K562 (cell line): ENCODE measurements around the gene SECISBP2. TPM values are rescaled to one million over a fixed set of nuclear protein-coding genes. Genes with fewer than 3 reads are reported as not detected.

Experiments
- ATAC-seq: fragments of 200-7000 bp; cut with Tn5 transposase; 3 replicates; pipeline ENCODE4 v1.9.1; 2020; ENCODE audit warnings: moderate library complexity
- BruUV-seq: library from RNA; stranded (reverse); fragments of 400-500 nt; replicated peaks from 2 replicates; lab custom pipeline; 2021; lab: Mats Ljungman, UMichigan
- CTCF ChIA-PET: fragments of 300-600 bp; formaldehyde crosslinking; extraction: SDS; loops from one replicate; lab custom pipeline; 2021; ENCODE audit warnings: low intra/inter-chr PET ratio; lab: Yijun Ruan, JAX
- POLR2A ChIA-PET: fragments of 300-600, 350-650 bp; sonication (Branson Sonifier 250); formaldehyde crosslinking; extraction: SDS; loops from one replicate; lab custom pipeline; 2021; ENCODE audit warnings: antibody characterized with exemption, inconsistent platforms; lab: Yijun Ruan, JAX
- DNase-seq, 4 experiments: peaks; one replicate each; pipeline versions ENCODE4 v3.0.0 to v3.0.0-alpha.2; 2011 to 2018; ENCODE audit warnings: low spot score in 3 of 4, mixed read lengths in 3 of 4; ENCODE audit errors: extremely low read depth in 1 of 4
- FAIRE-seq: peaks from 2 replicates; lab custom pipeline; 2011; peaks lifted over from hg19 to GRCh38; lab: Jason Lieb, UNC
- H2AFZ ChIP-seq: 2 replicates; pipeline ENCODE4 v1.6.0; 2011; ENCODE audit warnings: low read depth, low read length, control low read depth, inconsistent platforms
- H3K27ac ChIP-seq: fragments of 200-600 bp; 3 replicates; pipeline ENCODE4 v1.8.0; 2011; ENCODE audit warnings: low read depth, mild to moderate bottlenecking, control low read depth, inconsistent platforms, low read length, moderate library complexity, mixed read lengths; ENCODE audit errors: extremely low read depth
- H3K27me3 ChIP-seq, 2 experiments: fragments of 300-600 bp in 1 of 2; 2 replicates in 1 of 2; 3 replicates in 1 of 2; pipeline versions ENCODE4 v1.6.0 to v1.8.0; 2011; ENCODE audit warnings: inconsistent platforms in 2 of 2, low read length in 2 of 2, mild to moderate bottlenecking in 1 of 2, mixed read lengths in 1 of 2, moderate library complexity in 1 of 2; ENCODE audit not compliant: control insufficient read depth in 2 of 2, insufficient read depth in 2 of 2
- H3K36me3 ChIP-seq: fragments of 300-600 bp; 3 replicates; pipeline ENCODE4 v1.8.0; 2011; ENCODE audit warnings: mild to moderate bottlenecking, low read length, inconsistent platforms; ENCODE audit not compliant: control insufficient read depth, insufficient read depth
- H3K4me1 ChIP-seq, 2 experiments: fragments of 200-600 bp in 1 of 2; replicated peaks in 1 of 2; 2 replicates in 1 of 2; 3 replicates in 1 of 2; pipeline versions ENCODE4 v1.5.1 to v1.8.0; 2011; ENCODE audit warnings: inconsistent platforms in 2 of 2, low read length in 2 of 2, mild to moderate bottlenecking in 1 of 2, mixed read lengths in 1 of 2, moderate library complexity in 1 of 2; ENCODE audit not compliant: control insufficient read depth in 2 of 2, insufficient read depth in 2 of 2
- H3K4me2 ChIP-seq: 2 replicates; pipeline ENCODE4 v1.6.1; 2011; ENCODE audit warnings: low read length, control low read depth, inconsistent platforms, mixed read lengths; ENCODE audit not compliant: insufficient read depth
- H3K4me3 ChIP-seq: fragments of 200-600 bp; sonication (generic), shearing (Covaris generic); 2 replicates; pipeline ENCODE4 v1.5.1; 2016; ENCODE audit warnings: control low read depth, inconsistent platforms
- H3K79me2 ChIP-seq: fragments of 200-600 bp; 3 replicates; pipeline ENCODE4 v1.8.0; 2011; ENCODE audit warnings: low read length, inconsistent platforms; ENCODE audit not compliant: control insufficient read depth, insufficient read depth
- H3K9ac ChIP-seq, 2 experiments: 2 replicates each; pipeline versions ENCODE4 v1.6.0 to v1.6.1; 2011; ENCODE audit warnings: low read depth in 2 of 2, low read length in 2 of 2, control low read depth in 1 of 2, inconsistent platforms in 1 of 2, mild to moderate bottlenecking in 1 of 2, mixed read lengths in 1 of 2; ENCODE audit not compliant: insufficient read depth in 1 of 2
- H3K9me1 ChIP-seq: one replicate; pipeline ENCODE4 v1.6.0; 2011; ENCODE audit warnings: inconsistent platforms, mild to moderate bottlenecking, low read length, moderate library complexity; ENCODE audit not compliant: control insufficient read depth, insufficient read depth
- H3K9me3 ChIP-seq: replicated peaks from 2 replicates; pipeline ENCODE4 v1.5.1; 2011; ENCODE audit warnings: low read depth, low read length, inconsistent platforms; ENCODE audit not compliant: control insufficient read depth, insufficient read depth
- H4K20me1 ChIP-seq: replicated peaks from 2 replicates; pipeline ENCODE4 v1.6.1; 2011; ENCODE audit warnings: low read length, inconsistent platforms, mixed read lengths; ENCODE audit not compliant: control insufficient read depth, insufficient read depth
- PTBP1 ChIP-seq: fragments of 200-400 bp; formaldehyde crosslinking; IDR thresholded peaks from 2 replicates; pipeline ENCODE4 v1.6.1; 2017; ENCODE audit warnings: low read depth, low read length
- RAD21 ChIP-seq, 2 experiments: fragments of 250-450 bp in 1 of 2; fragments of 450-650 bp in 1 of 2; sonication (Bioruptor Pico) in 1 of 2; formaldehyde crosslinking in 1 of 2; IDR thresholded peaks in 1 of 2; conservative IDR thresholded peaks in 1 of 2; 2 replicates each; pipeline versions ENCODE4 v1.4.0 to v1.8.0; 2020 to 2022; ENCODE audit warnings: mild to moderate bottlenecking in 2 of 2, moderate library complexity in 1 of 2
- SMC3 ChIP-seq: conservative IDR thresholded peaks from 2 replicates; pipeline ENCODE4 v1.6.1; 2011; ENCODE audit warnings: low read depth, low read length, improper control_type of control experiment; ENCODE audit not compliant: insufficient read depth
- ZNF143 ChIP-seq: sonication (generic); formaldehyde crosslinking; IDR thresholded peaks from 2 replicates; pipeline ENCODE4 v1.9.0; 2022; ENCODE audit warnings: mild to moderate bottlenecking, missing genetic modification reagents
- WGBS: fragments of 100-300 bp; shearing (Covaris generic); methylation state at CpG from one replicate; pipeline ENCODE4 v1.1.6; 2016; ENCODE audit warnings: low coverage, mixed read lengths; ENCODE audit not compliant: insufficient coverage; ENCODE audit errors: missing lambda C conversion rate; 5-methylcytosine and 5-hydroxymethylcytosine counted together
- in situ Hi-C: fragments of 300-500 bp; cut with MboI; formaldehyde crosslinking; loops from 4 replicates; pipeline ENCODE4 v1.15.0; 2018; ENCODE audit warnings: inconsistent platforms, mixed read lengths
- intact Hi-C: fragments of 100-400 bp; cut with micrococcal nuclease; formaldehyde crosslinking; loops from 2 replicates; pipeline ENCODE4 v1.14.2; 2022
- polyA plus RNA-seq, 8 experiments: library from polyadenylated mRNA; depleted of rRNA in 4 of 8; stranded (reverse) in 5 of 8; unstranded in 3 of 8; fragments of >200 nt; fragmentation: Nextera tagmentation in 2 of 8; fragmentation: Illumina TruSeq in 1 of 8; extraction: Ambion mirVana in 2 of 8; extraction: Trizol in 1 of 8; gene quantifications; 2 replicates each; pipeline versions ENCODE4 v1.2.1 to v1.2.3, GENCODE V29; 2011 to 2014; ENCODE audit warnings: inconsistent platforms in 1 of 8, missing spikeins in 1 of 8
- total RNA-seq, 7 experiments: library from RNA; depleted of rRNA in 6 of 7; stranded (reverse); fragments of >200 nt in 6 of 7; fragmentation: Illumina TruSeq in 2 of 7; extraction: Trizol in 2 of 7; gene quantifications; 2 replicates each; pipeline versions ENCODE4 v1.2.1 to v1.2.3, GENCODE V29; 2011 to 2021; ENCODE audit warnings: low replicate concordance in 1 of 7
- TF ChIP-seq, protein P1 (sequence below), 3 experiments: IDR thresholded peaks in 2 of 3; conservative IDR thresholded peaks in 1 of 3; 2 replicates each; pipeline ENCODE4 v1.5.1; 2011 to 2012; ENCODE audit warnings: low read length in 3 of 3, mild to moderate bottlenecking in 3 of 3, control low read depth in 2 of 3, improper control_type of control experiment in 1 of 3, inconsistent platforms in 1 of 3, low read depth in 1 of 3, mixed read lengths in 1 of 3, moderate library complexity in 1 of 3; ENCODE audit not compliant: insufficient read depth in 2 of 3
- TF ChIP-seq, protein P2 (sequence below), 2 experiments: fragments of 450-650 bp; formaldehyde crosslinking in 1 of 2; IDR thresholded peaks; 2 replicates each; pipeline versions ENCODE4 v1.4.0 to v1.6.1; 2014 to 2020; ENCODE audit warnings: mild to moderate bottlenecking in 2 of 2, borderline replicate concordance in 1 of 2, low read depth in 1 of 2

Gene SECISBP2
- total and polyA plus RNA-seq, 9 of the 15 experiments (the other 6 are each of a cell fraction or from before 2014, with no cell fraction given) = 3.2 to 41.6 (median 26.1) TPM

GRCh38 chr9:89278997-89279739 lies 39.1 kb upstream of the SECISBP2 start:
- Histone ChIP-seq H3K9me3 (no peaks in the 10 kb centered on the region), H3K79me2 (no peaks in the 10 kb centered on the region), H3K4me2 (no peak overlapping the region), H3K27ac (no peak overlapping the region), H3K4me3 (no peak overlapping the region), H3K4me1 (peaks cover 0 to 7% of the 10 kb centered on the region in 2 experiments; a peak in 1 of 5 replicates)
- peak in 3 of 4 experiments; percentile 18 to 33 (median 19) for DNase-seq
- WGBS = 59% methylated on average over 3 of the region's 5 CpGs
- in situ Hi-C loops = no loop called here
- peak; percentile 31; the same call in 1 of the 2 replicates for TF ChIP-seq SMC3
- no peak for TF ChIP-seq ZNF143 (CRISPR knock-in tag)
- TF ChIP-seq, protein P1, sequence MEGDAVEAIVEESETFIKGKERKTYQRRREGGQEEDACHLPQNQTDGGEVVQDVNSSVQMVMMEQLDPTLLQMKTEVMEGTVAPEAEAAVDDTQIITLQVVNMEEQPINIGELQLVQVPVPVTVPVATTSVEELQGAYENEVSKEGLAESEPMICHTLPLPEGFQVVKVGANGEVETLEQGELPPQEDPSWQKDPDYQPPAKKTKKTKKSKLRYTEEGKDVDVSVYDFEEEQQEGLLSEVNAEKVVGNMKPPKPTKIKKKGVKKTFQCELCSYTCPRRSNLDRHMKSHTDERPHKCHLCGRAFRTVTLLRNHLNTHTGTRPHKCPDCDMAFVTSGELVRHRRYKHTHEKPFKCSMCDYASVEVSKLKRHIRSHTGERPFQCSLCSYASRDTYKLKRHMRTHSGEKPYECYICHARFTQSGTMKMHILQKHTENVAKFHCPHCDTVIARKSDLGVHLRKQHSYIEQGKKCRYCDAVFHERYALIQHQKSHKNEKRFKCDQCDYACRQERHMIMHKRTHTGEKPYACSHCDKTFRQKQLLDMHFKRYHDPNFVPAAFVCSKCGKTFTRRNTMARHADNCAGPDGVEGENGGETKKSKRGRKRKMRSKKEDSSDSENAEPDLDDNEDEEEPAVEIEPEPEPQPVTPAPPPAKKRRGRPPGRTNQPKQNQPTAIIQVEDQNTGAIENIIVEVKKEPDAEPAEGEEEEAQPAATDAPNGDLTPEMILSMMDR (IDR thresholded peaks at IDR 0.05 in 2 of 3, conservative IDR thresholded peaks at IDR 0.05 in 1 of 3; ENCODE audit: insufficient read depth in 2 of 3, low read depth in 1 of 3, low read length in 3 of 3) = peak; percentile 16 to 49 (median 44); a peak in 4 of 6 replicates
- TF ChIP-seq PTBP1 = no peak
- TF ChIP-seq RAD21 (CRISPR knock-in tag; conservative IDR thresholded peaks at IDR 0.05 in 1 of 2, IDR thresholded peaks at IDR 0.05 in 1 of 2) = peak in 1 of 2 experiments; percentile 43; a peak in 2 of 4 replicates
- TF ChIP-seq, protein P2, sequence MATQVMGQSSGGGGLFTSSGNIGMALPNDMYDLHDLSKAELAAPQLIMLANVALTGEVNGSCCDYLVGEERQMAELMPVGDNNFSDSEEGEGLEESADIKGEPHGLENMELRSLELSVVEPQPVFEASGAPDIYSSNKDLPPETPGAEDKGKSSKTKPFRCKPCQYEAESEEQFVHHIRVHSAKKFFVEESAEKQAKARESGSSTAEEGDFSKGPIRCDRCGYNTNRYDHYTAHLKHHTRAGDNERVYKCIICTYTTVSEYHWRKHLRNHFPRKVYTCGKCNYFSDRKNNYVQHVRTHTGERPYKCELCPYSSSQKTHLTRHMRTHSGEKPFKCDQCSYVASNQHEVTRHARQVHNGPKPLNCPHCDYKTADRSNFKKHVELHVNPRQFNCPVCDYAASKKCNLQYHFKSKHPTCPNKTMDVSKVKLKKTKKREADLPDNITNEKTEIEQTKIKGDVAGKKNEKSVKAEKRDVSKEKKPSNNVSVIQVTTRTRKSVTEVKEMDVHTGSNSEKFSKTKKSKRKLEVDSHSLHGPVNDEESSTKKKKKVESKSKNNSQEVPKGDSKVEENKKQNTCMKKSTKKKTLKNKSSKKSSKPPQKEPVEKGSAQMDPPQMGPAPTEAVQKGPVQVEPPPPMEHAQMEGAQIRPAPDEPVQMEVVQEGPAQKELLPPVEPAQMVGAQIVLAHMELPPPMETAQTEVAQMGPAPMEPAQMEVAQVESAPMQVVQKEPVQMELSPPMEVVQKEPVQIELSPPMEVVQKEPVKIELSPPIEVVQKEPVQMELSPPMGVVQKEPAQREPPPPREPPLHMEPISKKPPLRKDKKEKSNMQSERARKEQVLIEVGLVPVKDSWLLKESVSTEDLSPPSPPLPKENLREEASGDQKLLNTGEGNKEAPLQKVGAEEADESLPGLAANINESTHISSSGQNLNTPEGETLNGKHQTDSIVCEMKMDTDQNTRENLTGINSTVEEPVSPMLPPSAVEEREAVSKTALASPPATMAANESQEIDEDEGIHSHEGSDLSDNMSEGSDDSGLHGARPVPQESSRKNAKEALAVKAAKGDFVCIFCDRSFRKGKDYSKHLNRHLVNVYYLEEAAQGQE (IDR thresholded peaks at IDR 0.05; ENCODE audit: borderline replicate concordance) = peak; percentile 17; the same call in 1 of the 2 replicates
- TF ChIP-seq, protein P2 (CRISPR knock-in tag; IDR thresholded peaks at IDR 0.05; ENCODE audit: low read depth) = no peak
- TF ChIP-seq, all 486 proteins: peak for 4
- intact Hi-C loops = no loop called here
- no peaks in the 10 kb centered on the region for H3K36me3 ChIP-seq
- H3K9ac ChIP-seq = no peak overlapping the region
- H2AFZ ChIP-seq = no peak overlapping the region
- CTCF ChIA-PET = no interaction called here
- H3K27me3 ChIP-seq = no peaks in the 10 kb centered on the region
- H3K9me1 ChIP-seq = no peaks in the 10 kb centered on the region
- no peak for ATAC-seq
- no peak for FAIRE-seq
- no TSS peak for BruUV-seq
- no peaks in the 10 kb centered on the region for H4K20me1 ChIP-seq
- POLR2A ChIA-PET = interaction anchor here (1.2 kb wide), 1 partner anchor 21 kb away, joined by 3 read pairs; no protein-coding TSS in a partner anchor
